ENCODE data around the gene FMC1. TPM values are rescaled to one million over a fixed set of nuclear protein-coding genes. Genes with fewer than 3 reads are reported as not detected.
"Not testable (repeated sequence)": the region's sequence is repeated elsewhere in the genome, so short reads cannot be mapped to it uniquely, and the experiment has no call there.

Gene FMC1
- total and polyA plus RNA-seq, 5 donors from 2014 or later, result 3.4 to 56.8 (median 56.4) TPM

- H3K27me3 Mint-ChIP-seq, result no peaks in the 10 kb centered on the region
- no peak overlapping the region for H3K4me3 Mint-ChIP-seq
Observed at GRCh38 chr7:139300390-139300789, 40.7 kb upstream of the FMC1 start.

GRCh38 chr7:139304517-139304916, 36.6 kb upstream of the FMC1 start:
- Mint-ChIP-seq H3K36me3 (peaks cover 36% of the 10 kb centered on the region), H3K27me3 (no peaks in the 10 kb centered on the region), H3K9me3 (no peaks in the 10 kb centered on the region), H3K4me3 (no peak overlapping the region), H3K27ac (no peak overlapping the region), H3K4me1 (no peaks in the 10 kb centered on the region)
- Histone ChIP-seq H3K4me1 (ENCODE audit: control insufficient read depth, insufficient read depth, low read length, poor library complexity, severe bottlenecking) (no peaks in the 10 kb centered on the region), H3K27ac (ENCODE audit: insufficient read depth, low read length, poor library complexity, severe bottlenecking) (no peak overlapping the region), H3K4me3 (ENCODE audit: low read depth, low read length) (no peak overlapping the region), H3K9me3 (ENCODE audit: control insufficient read depth in 2 of 2, low read length in 2 of 2) (no peaks in the 10 kb centered on the region), H3K36me3 (ENCODE audit: control insufficient read depth, insufficient read depth, low read length) (peaks cover 5% of the 10 kb centered on the region), H3K27me3 (ENCODE audit: control insufficient read depth, insufficient read depth, low read length) (no peaks in the 10 kb centered on the region)
- ATAC-seq (ENCODE audit: low read depth in 2 of 2) (no peak), DNase-seq (no peak)

More at GRCh38 chr7:139300390-139300789, 40.7 kb upstream of the FMC1 start:
- DNase-seq (no peak), ATAC-seq (ENCODE audit: low read depth in 2 of 2) (no peak)
- H3K9me3 Mint-ChIP-seq, result no peaks in the 10 kb centered on the region
- H3K36me3 Mint-ChIP-seq, result peaks cover 31% of the 10 kb centered on the region
- no peaks in the 10 kb centered on the region for H3K27me3 ChIP-seq (ENCODE audit: control insufficient read depth, insufficient read depth, low read length)
- no peak overlapping the region for H3K27ac Mint-ChIP-seq
- H3K4me1 Mint-ChIP-seq, result no peaks in the 10 kb centered on the region
- H3K4me1 ChIP-seq (ENCODE audit: control insufficient read depth, insufficient read depth, low read length, poor library complexity, severe bottlenecking), result no peaks in the 10 kb centered on the region
- H3K4me3 ChIP-seq (ENCODE audit: low read depth, low read length), result no peak overlapping the region
- no peaks in the 10 kb centered on the region for H3K9me3 ChIP-seq (ENCODE audit: control insufficient read depth in 2 of 2, low read length in 2 of 2)
- H3K27ac ChIP-seq (ENCODE audit: insufficient read depth, low read length, poor library complexity, severe bottlenecking), result no peak overlapping the region
- H3K36me3 ChIP-seq (ENCODE audit: control insufficient read depth, insufficient read depth, low read length), result peaks cover 14% of the 10 kb centered on the region

- DNase-seq (no peak), ATAC-seq (ENCODE audit: low read depth in 2 of 2) (no peak)
- Mint-ChIP-seq H3K27me3 (peaks cover 5% of the 10 kb centered on the region), H3K4me3 (no peak overlapping the region), H3K4me1 (no peaks in the 10 kb centered on the region), H3K36me3 (no peaks in the 10 kb centered on the region), H3K9me3 (no peaks in the 10 kb centered on the region), H3K27ac (no peak overlapping the region)
- H3K27ac ChIP-seq (ENCODE audit: insufficient read depth, low read length, poor library complexity, severe bottlenecking), result no peak overlapping the region
- H3K4me1 ChIP-seq (ENCODE audit: control insufficient read depth, insufficient read depth, low read length, poor library complexity, severe bottlenecking), result no peaks in the 10 kb centered on the region
- no peak overlapping the region for H3K4me3 ChIP-seq (ENCODE audit: low read depth, low read length)
- no peaks in the 10 kb centered on the region for H3K36me3 ChIP-seq (ENCODE audit: control insufficient read depth, insufficient read depth, low read length)
- no peaks in the 10 kb centered on the region for H3K27me3 ChIP-seq (ENCODE audit: control insufficient read depth, insufficient read depth, low read length)
- H3K9me3 ChIP-seq (ENCODE audit: control insufficient read depth in 2 of 2, low read length in 2 of 2), result no peaks in the 10 kb centered on the region
Observed at GRCh38 chr7:139317939-139318505, 23.1 kb upstream of the FMC1 start.

GRCh38 chr7:139321071-139321745, 19.9 kb upstream of the FMC1 start:
- Histone ChIP-seq H3K4me3 (ENCODE audit: low read depth, low read length) (no peak overlapping the region), H3K27ac (ENCODE audit: insufficient read depth, low read length, poor library complexity, severe bottlenecking) (no peak overlapping the region), H3K27me3 (ENCODE audit: control insufficient read depth, insufficient read depth, low read length) (no peaks in the 10 kb centered on the region), H3K4me1 (ENCODE audit: control insufficient read depth, insufficient read depth, low read length, poor library complexity, severe bottlenecking) (no peaks in the 10 kb centered on the region), H3K36me3 (ENCODE audit: control insufficient read depth, insufficient read depth, low read length) (no peaks in the 10 kb centered on the region), H3K9me3 (ENCODE audit: control insufficient read depth in 2 of 2, low read length in 2 of 2) (no peaks in the 10 kb centered on the region)
- DNase-seq (no peak), ATAC-seq (ENCODE audit: low read depth in 2 of 2) (no peak)
- H3K27ac Mint-ChIP-seq, result peak overlapping the region in 1 of 3 donors; percentile 69
- H3K9me3 Mint-ChIP-seq, result no peaks in the 10 kb centered on the region
- no peaks in the 10 kb centered on the region for H3K4me1 Mint-ChIP-seq
- H3K36me3 Mint-ChIP-seq, result no peaks in the 10 kb centered on the region
- H3K4me3 Mint-ChIP-seq, result no peak overlapping the region
- H3K27me3 Mint-ChIP-seq, result peaks cover 5% of the 10 kb centered on the region

- H3K27ac Mint-ChIP-seq; H3K4me3 ChIP-seq (ENCODE audit: low read depth, low read length); H3K27me3 ChIP-seq (ENCODE audit: control insufficient read depth, insufficient read depth, low read length); DNase-seq; H3K27ac ChIP-seq (ENCODE audit: insufficient read depth, low read length, poor library complexity, severe bottlenecking); H3K4me3 Mint-ChIP-seq; H3K9me3 ChIP-seq (ENCODE audit: control insufficient read depth in 2 of 2, low read length in 2 of 2); H3K4me1 ChIP-seq (ENCODE audit: control insufficient read depth, insufficient read depth, low read length, poor library complexity, severe bottlenecking); H3K27me3 Mint-ChIP-seq; H3K9me3 Mint-ChIP-seq; H3K36me3 Mint-ChIP-seq; H3K4me1 Mint-ChIP-seq; ATAC-seq (ENCODE audit: low read depth in 2 of 2); H3K36me3 ChIP-seq (ENCODE audit: control insufficient read depth, insufficient read depth, low read length): not testable (repeated sequence)
Observed at GRCh38 chr7:139324709-139325108, 16.4 kb upstream of the FMC1 start.

GRCh38 chr7:139328375-139328774, 12.8 kb upstream of the FMC1 start:
- H3K27ac ChIP-seq (ENCODE audit: insufficient read depth, low read length, poor library complexity, severe bottlenecking), result no peak overlapping the region
- no peak for DNase-seq
- H3K9me3 Mint-ChIP-seq, result peaks cover 0 to 3% (median 0%) of the 10 kb centered on the region in 7 donors
- no peak for ATAC-seq (ENCODE audit: low read depth in 2 of 2)
- H3K4me1 Mint-ChIP-seq, result peaks cover 7 to 16% (median 13%) of the 10 kb centered on the region in 4 donors
- H3K36me3 Mint-ChIP-seq, result no peaks in the 10 kb centered on the region
- no peak overlapping the region for H3K4me3 ChIP-seq (ENCODE audit: low read depth, low read length)
- H3K36me3 ChIP-seq (ENCODE audit: control insufficient read depth, insufficient read depth, low read length), result no peaks in the 10 kb centered on the region
- no peak overlapping the region for H3K27ac Mint-ChIP-seq
- no peaks in the 10 kb centered on the region for H3K27me3 ChIP-seq (ENCODE audit: control insufficient read depth, insufficient read depth, low read length)
- no peaks in the 10 kb centered on the region for H3K9me3 ChIP-seq (ENCODE audit: control insufficient read depth in 2 of 2, low read length in 2 of 2)
- no peaks in the 10 kb centered on the region for H3K27me3 Mint-ChIP-seq
- no peaks in the 10 kb centered on the region for H3K4me1 ChIP-seq (ENCODE audit: control insufficient read depth, insufficient read depth, low read length, poor library complexity, severe bottlenecking)
- no peak overlapping the region for H3K4me3 Mint-ChIP-seq

- ATAC-seq (ENCODE audit: low read depth in 2 of 2) (no peak), DNase-seq (no peak)
- Mint-ChIP-seq H3K27ac (no peak overlapping the region), H3K4me1 (peaks cover 7 to 16% (median 13%) of the 10 kb centered on the region in 4 donors), H3K9me3 (peaks cover 0 to 3% (median 0%) of the 10 kb centered on the region in 7 donors), H3K4me3 (no peak overlapping the region), H3K36me3 (no peaks in the 10 kb centered on the region), H3K27me3 (no peaks in the 10 kb centered on the region)
- no peaks in the 10 kb centered on the region for H3K27me3 ChIP-seq (ENCODE audit: control insufficient read depth, insufficient read depth, low read length)
- no peak overlapping the region for H3K27ac ChIP-seq (ENCODE audit: insufficient read depth, low read length, poor library complexity, severe bottlenecking)
- no peaks in the 10 kb centered on the region for H3K9me3 ChIP-seq (ENCODE audit: control insufficient read depth in 2 of 2, low read length in 2 of 2)
- H3K36me3 ChIP-seq (ENCODE audit: control insufficient read depth, insufficient read depth, low read length), result no peaks in the 10 kb centered on the region
- no peaks in the 10 kb centered on the region for H3K4me1 ChIP-seq (ENCODE audit: control insufficient read depth, insufficient read depth, low read length, poor library complexity, severe bottlenecking)
- H3K4me3 ChIP-seq (ENCODE audit: low read depth, low read length), result no peak overlapping the region
Observed at GRCh38 chr7:139329119-139329518, 12.0 kb upstream of the FMC1 start.

Data from CD4-positive, CD25-positive, alpha-beta regulatory T cell (primary cell).